Neural progenitor cell (in vitro differentiated cells): ENCODE results near the gene SYT7. TPM values are rescaled to one million over a fixed set of nuclear protein-coding genes. Genes with fewer than 3 reads are reported as not detected.

Source experiments
- DNase-seq: peaks from one replicate; pipeline ENCODE4 v3.0.0-alpha.2; 2016; ENCODE audit warnings: low spot score
- H2AFZ ChIP-seq: fragments of 200-600 bp; sonication (generic); replicated peaks from 2 replicates; pipeline ENCODE4 v1.6.1; 2016; ENCODE audit warnings: antibody characterized with exemption
- H3F3A ChIP-seq: fragments of 200-600 bp; sonication (generic); 2 replicates; pipeline ENCODE4 v1.6.1; 2016; ENCODE audit warnings: antibody characterized with exemption, low read depth
- H3K27ac ChIP-seq: fragments of 200-600 bp; sonication (generic); 2 replicates; pipeline ENCODE4 v1.5.1; 2016; ENCODE audit warnings: mild to moderate bottlenecking
- H3K27me3 ChIP-seq: fragments of 200-600 bp; sonication (generic); 2 replicates; pipeline ENCODE4 v1.6.1; 2016; ENCODE audit warnings: mild to moderate bottlenecking, moderate library complexity
- H3K36me3 ChIP-seq: fragments of 200-600 bp; sonication (generic); 2 replicates; pipeline ENCODE4 v1.5.1; 2016
- H3K4me1 ChIP-seq: fragments of 200-600 bp; sonication (generic); 2 replicates; pipeline ENCODE4 v1.6.1; 2016; ENCODE audit warnings: mixed run types
- H3K4me2 ChIP-seq: fragments of 200-600 bp; sonication (generic); 2 replicates; pipeline ENCODE4 v1.6.1; 2016
- H3K4me3 ChIP-seq: fragments of 200-600 bp; sonication (generic); 2 replicates; pipeline ENCODE4 v1.5.1; 2016
- H3K79me2 ChIP-seq: fragments of 200-600 bp; sonication (generic); 2 replicates; pipeline ENCODE4 v1.6.1; 2016; ENCODE audit warnings: low read depth
- H3K9ac ChIP-seq: fragments of 200-600 bp; sonication (generic); 2 replicates; pipeline ENCODE4 v1.6.1; 2016
- H3K9me3 ChIP-seq: fragments of 200-600 bp; sonication (generic); 2 replicates; pipeline ENCODE4 v1.5.1; 2016; ENCODE audit warnings: low read depth
- H4K20me1 ChIP-seq: fragments of 200-600 bp; sonication (generic); 2 replicates; pipeline ENCODE4 v1.6.1; 2016; ENCODE audit warnings: low read depth
- H3K27ac Mint-ChIP-seq: 3 replicates; pipeline ENCODE4 v1.8.0; 2021; ENCODE audit warnings: mixed read lengths
- H3K27me3 Mint-ChIP-seq: 2 replicates; pipeline ENCODE4 v1.8.0; 2022; ENCODE audit warnings: low read depth, mild to moderate bottlenecking, inconsistent platforms, moderate library complexity, mixed read lengths; ENCODE audit not compliant: insufficient read depth
- H3K36me3 Mint-ChIP-seq: 3 replicates; pipeline ENCODE4 v1.8.0; 2021; ENCODE audit warnings: mixed read lengths
- H3K4me1 Mint-ChIP-seq: 3 replicates; pipeline ENCODE4 v1.8.0; 2021; ENCODE audit warnings: mixed read lengths
- H3K4me3 Mint-ChIP-seq: 3 replicates; pipeline ENCODE4 v1.8.0; 2021; ENCODE audit warnings: mild to moderate bottlenecking, moderate library complexity, mixed read lengths
- H3K9me3 Mint-ChIP-seq: 3 replicates; pipeline ENCODE4 v1.8.0; 2020; ENCODE audit warnings: mixed read lengths
- CTCF ChIP-seq: fragments of 200-600 bp; sonication (generic); IDR thresholded peaks from 2 replicates; pipeline ENCODE4 v1.5.1; 2017; ENCODE audit warnings: antibody characterized with exemption, mild to moderate bottlenecking
- EZH2 ChIP-seq: fragments of 200-600 bp; sonication (generic); IDR thresholded peaks from 2 replicates; pipeline ENCODE4 v1.6.1; 2017; ENCODE audit warnings: antibody characterized with exemption, mild to moderate bottlenecking, moderate library complexity
- EZH2phosphoT487 ChIP-seq: fragments of 200-600 bp; sonication (generic); IDR thresholded peaks from 2 replicates; pipeline ENCODE4 v1.6.1; 2017; ENCODE audit warnings: antibody characterized with exemption
- total RNA-seq: library from RNA; depleted of rRNA; stranded (reverse); fragments of >200 nt; gene quantifications from 2 replicates; pipeline ENCODE4 v1.2.3, GENCODE V29; 2015; ENCODE audit warnings: low replicate concordance

SYT7 gene
- total RNA-seq, 1 donor from 2014 or later, result 0.73 TPM

DNA sequence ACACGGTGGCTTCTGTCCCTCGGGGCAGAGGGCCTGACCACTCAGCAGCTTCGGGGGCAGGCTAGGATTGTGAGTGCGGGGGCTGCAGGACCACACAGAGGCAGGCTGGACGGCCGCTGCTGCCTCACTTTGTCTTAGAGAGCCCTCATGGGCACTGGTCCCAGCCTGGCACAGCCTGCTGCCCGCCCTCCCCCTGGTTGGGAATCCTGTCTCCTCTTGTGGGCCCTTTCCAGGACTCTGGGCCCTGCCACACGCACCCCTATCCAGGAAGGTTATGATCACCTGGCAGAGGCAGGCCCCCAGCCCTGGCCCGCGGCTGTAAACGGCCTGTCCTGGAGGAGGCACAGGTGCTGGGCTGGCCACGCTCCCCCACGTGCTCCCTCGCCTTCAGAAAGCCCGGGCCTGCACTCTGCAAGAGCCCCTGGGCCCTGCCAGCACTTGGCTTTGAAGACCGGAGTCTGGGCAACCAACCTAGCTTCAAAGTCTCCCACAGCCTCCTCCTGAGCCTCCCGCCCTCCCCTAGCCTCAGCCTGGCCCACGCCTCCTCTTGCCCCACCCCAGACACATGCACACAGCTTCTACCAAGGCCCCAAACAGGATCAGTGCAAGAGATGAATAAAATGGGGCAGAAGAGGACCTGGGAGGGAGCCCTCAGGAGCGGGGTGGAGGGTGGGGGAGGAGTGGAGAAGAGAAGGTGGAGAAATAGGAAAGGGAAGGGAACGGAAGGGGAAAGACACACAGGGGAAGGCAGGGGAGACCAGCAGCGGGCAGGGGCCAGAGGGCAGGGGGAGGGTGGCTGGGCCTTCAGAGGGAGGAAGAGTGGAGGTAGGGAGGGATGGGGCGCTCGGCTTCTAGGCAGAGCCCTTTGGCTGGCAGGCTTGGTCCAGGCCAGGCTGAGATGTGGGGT lies 31.0 kb downstream of the SYT7 start:
- Mint-ChIP-seq H3K27me3 (peaks cover 29% of the 10 kb centered on the region), H3K9me3 (no peaks in the 10 kb centered on the region), H3K36me3 (no peaks in the 10 kb centered on the region), H3K4me3 (no peak overlapping the region), H3K27ac (peak overlapping the region; percentile 63), H3K4me1 (peaks cover 35% of the 10 kb centered on the region)
- Histone ChIP-seq H3K4me3 (no peak overlapping the region), H3K4me2 (no peak overlapping the region), H2AFZ (no peak overlapping the region), H3K4me1 (peaks cover 26% of the 10 kb centered on the region), H3K9ac (no peak overlapping the region), H3K27ac (no peak overlapping the region), H3K9me3 (no peaks in the 10 kb centered on the region), H3K27me3 (peaks cover 10% of the 10 kb centered on the region), H4K20me1 (peaks cover 6% of the 10 kb centered on the region), H3F3A (peaks cover 9% of the 10 kb centered on the region), H3K79me2 (no peaks in the 10 kb centered on the region), H3K36me3 (no peaks in the 10 kb centered on the region)
- no peak for TF ChIP-seq EZH2
- TF ChIP-seq CTCF, result no peak
- TF ChIP-seq EZH2phosphoT487, result no peak
- DNase-seq, result no peak

- H3K79me2 ChIP-seq, result no peaks in the 10 kb centered on the region
Observed at GRCh38 chr11:61549177-61549576, 31.7 kb downstream of the SYT7 start.

GRCh38 chr11:61547246-61547645 lies 33.6 kb downstream of the SYT7 start:
- H3K4me1 Mint-ChIP-seq, result peaks cover 26% of the 10 kb centered on the region
- Histone ChIP-seq H3K9ac (no peak overlapping the region), H2AFZ (no peak overlapping the region), H4K20me1 (no peaks in the 10 kb centered on the region), H3K4me2 (no peak overlapping the region), H3F3A (no peaks in the 10 kb centered on the region), H3K4me1 (peaks cover 15% of the 10 kb centered on the region), H3K4me3 (no peak overlapping the region), H3K79me2 (no peaks in the 10 kb centered on the region), H3K9me3 (no peaks in the 10 kb centered on the region), H3K27ac (no peak overlapping the region), H3K36me3 (no peaks in the 10 kb centered on the region), H3K27me3 (no peaks in the 10 kb centered on the region)
- TF ChIP-seq EZH2, result no peak
- TF ChIP-seq CTCF, result no peak
- no peak for TF ChIP-seq EZH2phosphoT487
- peaks cover 14% of the 10 kb centered on the region for H3K27me3 Mint-ChIP-seq
- no peak overlapping the region for H3K4me3 Mint-ChIP-seq
- DNase-seq, result no peak
- no peaks in the 10 kb centered on the region for H3K9me3 Mint-ChIP-seq
- no peaks in the 10 kb centered on the region for H3K36me3 Mint-ChIP-seq
- H3K27ac Mint-ChIP-seq, result no peak overlapping the region

More at GRCh38 chr11:61549177-61549576, 31.7 kb downstream of the SYT7 start:
- Histone ChIP-seq H3K27me3 (peaks cover 2% of the 10 kb centered on the region), H3K9ac (no peak overlapping the region), H3K4me2 (no peak overlapping the region), H3K9me3 (no peaks in the 10 kb centered on the region), H4K20me1 (peaks cover under 1% of the 10 kb centered on the region), H3K27ac (no peak overlapping the region), H2AFZ (no peak overlapping the region), H3F3A (peaks cover 2% of the 10 kb centered on the region), H3K4me3 (no peak overlapping the region), H3K36me3 (no peaks in the 10 kb centered on the region), H3K4me1 (peaks cover 19% of the 10 kb centered on the region)
- Mint-ChIP-seq H3K36me3 (no peaks in the 10 kb centered on the region), H3K9me3 (no peaks in the 10 kb centered on the region), H3K27me3 (peaks cover 25% of the 10 kb centered on the region), H3K4me3 (no peak overlapping the region), H3K27ac (no peak overlapping the region), H3K4me1 (peaks cover 30% of the 10 kb centered on the region)
- DNase-seq, result no peak
- TF ChIP-seq EZH2phosphoT487 (no peak), CTCF (no peak), EZH2 (no peak)
